WTC11 (cell line): ENCODE results near the gene AVEN.

Experiments
- TF ChIP-seq, protein P1 (sequence below): fragments of 200-600 bp; IDR thresholded peaks from 2 replicates; pipeline ENCODE4 v1.8.0; 2022; ENCODE audit warnings: antibody characterized with exemption
- TF ChIP-seq, protein P2 (sequence below): fragments of 250-450 bp; sonication (Bioruptor Pico); IDR thresholded peaks from 2 replicates; pipeline ENCODE4 v1.9.0; 2021; ENCODE audit warnings: mild to moderate bottlenecking

DNA sequence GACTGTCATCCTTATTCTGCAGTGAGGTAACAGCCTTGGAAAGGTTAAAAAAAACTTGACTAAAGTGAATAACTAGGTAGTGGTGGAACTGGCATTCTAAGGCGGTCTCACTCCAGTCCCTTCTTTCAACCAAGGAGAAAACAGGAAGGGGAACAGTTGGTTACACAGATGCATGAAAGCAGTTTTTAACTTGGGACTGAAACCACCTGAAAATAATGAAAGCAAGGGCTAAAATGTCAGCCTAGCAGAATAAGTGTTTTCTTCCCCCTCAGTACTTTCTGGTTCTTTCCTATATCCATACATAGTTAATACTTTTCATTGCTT, 748 bp upstream of the AVEN start:
- TF ChIP-seq, protein P1, sequence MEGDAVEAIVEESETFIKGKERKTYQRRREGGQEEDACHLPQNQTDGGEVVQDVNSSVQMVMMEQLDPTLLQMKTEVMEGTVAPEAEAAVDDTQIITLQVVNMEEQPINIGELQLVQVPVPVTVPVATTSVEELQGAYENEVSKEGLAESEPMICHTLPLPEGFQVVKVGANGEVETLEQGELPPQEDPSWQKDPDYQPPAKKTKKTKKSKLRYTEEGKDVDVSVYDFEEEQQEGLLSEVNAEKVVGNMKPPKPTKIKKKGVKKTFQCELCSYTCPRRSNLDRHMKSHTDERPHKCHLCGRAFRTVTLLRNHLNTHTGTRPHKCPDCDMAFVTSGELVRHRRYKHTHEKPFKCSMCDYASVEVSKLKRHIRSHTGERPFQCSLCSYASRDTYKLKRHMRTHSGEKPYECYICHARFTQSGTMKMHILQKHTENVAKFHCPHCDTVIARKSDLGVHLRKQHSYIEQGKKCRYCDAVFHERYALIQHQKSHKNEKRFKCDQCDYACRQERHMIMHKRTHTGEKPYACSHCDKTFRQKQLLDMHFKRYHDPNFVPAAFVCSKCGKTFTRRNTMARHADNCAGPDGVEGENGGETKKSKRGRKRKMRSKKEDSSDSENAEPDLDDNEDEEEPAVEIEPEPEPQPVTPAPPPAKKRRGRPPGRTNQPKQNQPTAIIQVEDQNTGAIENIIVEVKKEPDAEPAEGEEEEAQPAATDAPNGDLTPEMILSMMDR, result no peak
- TF ChIP-seq, protein P2, sequence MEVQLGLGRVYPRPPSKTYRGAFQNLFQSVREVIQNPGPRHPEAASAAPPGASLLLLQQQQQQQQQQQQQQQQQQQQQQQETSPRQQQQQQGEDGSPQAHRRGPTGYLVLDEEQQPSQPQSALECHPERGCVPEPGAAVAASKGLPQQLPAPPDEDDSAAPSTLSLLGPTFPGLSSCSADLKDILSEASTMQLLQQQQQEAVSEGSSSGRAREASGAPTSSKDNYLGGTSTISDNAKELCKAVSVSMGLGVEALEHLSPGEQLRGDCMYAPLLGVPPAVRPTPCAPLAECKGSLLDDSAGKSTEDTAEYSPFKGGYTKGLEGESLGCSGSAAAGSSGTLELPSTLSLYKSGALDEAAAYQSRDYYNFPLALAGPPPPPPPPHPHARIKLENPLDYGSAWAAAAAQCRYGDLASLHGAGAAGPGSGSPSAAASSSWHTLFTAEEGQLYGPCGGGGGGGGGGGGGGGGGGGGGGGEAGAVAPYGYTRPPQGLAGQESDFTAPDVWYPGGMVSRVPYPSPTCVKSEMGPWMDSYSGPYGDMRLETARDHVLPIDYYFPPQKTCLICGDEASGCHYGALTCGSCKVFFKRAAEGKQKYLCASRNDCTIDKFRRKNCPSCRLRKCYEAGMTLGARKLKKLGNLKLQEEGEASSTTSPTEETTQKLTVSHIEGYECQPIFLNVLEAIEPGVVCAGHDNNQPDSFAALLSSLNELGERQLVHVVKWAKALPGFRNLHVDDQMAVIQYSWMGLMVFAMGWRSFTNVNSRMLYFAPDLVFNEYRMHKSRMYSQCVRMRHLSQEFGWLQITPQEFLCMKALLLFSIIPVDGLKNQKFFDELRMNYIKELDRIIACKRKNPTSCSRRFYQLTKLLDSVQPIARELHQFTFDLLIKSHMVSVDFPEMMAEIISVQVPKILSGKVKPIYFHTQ (CRISPR knock-in tag), result no peak
